Effector memory CD4-positive, alpha-beta T cell (primary cell): ENCODE results near the gene REEP3.

Experiments used
- DNase-seq, 3 donors: peaks; one replicate each; pipeline ENCODE4 v3.0.0-alpha.2; 2020
- H3K27ac ChIP-seq: 2 replicates; pipeline ENCODE4 v1.7.0; 2013; ENCODE audit warnings: mild to moderate bottlenecking, low read length, moderate library complexity; ENCODE audit not compliant: insufficient read depth, poor library complexity, severe bottlenecking
- H3K27me3 ChIP-seq: replicated peaks from 2 replicates; pipeline ENCODE4 v1.7.0; 2013; ENCODE audit warnings: mild to moderate bottlenecking, low read length; ENCODE audit not compliant: insufficient read depth, control insufficient read depth, poor library complexity, severe bottlenecking
- H3K36me3 ChIP-seq: 2 replicates; pipeline ENCODE4 v1.7.0; 2013; ENCODE audit warnings: mild to moderate bottlenecking, low read length, moderate library complexity; ENCODE audit not compliant: control insufficient read depth, insufficient read depth
- H3K4me1 ChIP-seq: 2 replicates; pipeline ENCODE4 v1.7.0; 2013; ENCODE audit warnings: low read length, mild to moderate bottlenecking; ENCODE audit not compliant: control insufficient read depth, insufficient read depth, poor library complexity, severe bottlenecking
- H3K4me3 ChIP-seq: 2 replicates; pipeline ENCODE4 v1.7.0; 2013; ENCODE audit warnings: low read length, low read depth, mild to moderate bottlenecking; ENCODE audit not compliant: insufficient read depth, poor library complexity, severe bottlenecking
- H3K9me3 ChIP-seq: 2 replicates; pipeline ENCODE4 v1.7.0; 2013; ENCODE audit warnings: mild to moderate bottlenecking, low read length, moderate library complexity; ENCODE audit not compliant: control insufficient read depth
- total RNA-seq, 3 donors: gene quantifications; one replicate each; lab custom pipeline; 2026; lab: John Stamatoyannopoulos, UW

The REEP3 gene
- total RNA-seq, result 24.3 to 35.6 (median 29.0) reads per million in 3 donors

- Histone ChIP-seq H3K27ac (peak within 1 kb of the TSS; percentile 85), H3K4me1 (peaks cover 30% of the 10 kb centered on the region), H3K4me3 (peak within 1 kb of the TSS; percentile 83), H3K27me3 (no peaks in the 10 kb centered on the region), H3K36me3 (no peaks in the 10 kb centered on the region), H3K9me3 (no peaks in the 10 kb centered on the region)
- peak; percentile 24 to 43 (median 30) for DNase-seq
These were observed at the start of gene REEP3 for GRCh38 chr10:63520500-63521415. REEP3 (plus strand) TSS chr10:63521401; CDS start chr10:63521546, 145 bp downstream.

GRCh38 chr10:63474488-63474887 lies 46.7 kb upstream of the REEP3 start:
- no peaks in the 10 kb centered on the region for H3K4me1 ChIP-seq
- H3K4me3 ChIP-seq, result no peak overlapping the region
- DNase-seq, result no peak
- no peaks in the 10 kb centered on the region for H3K27me3 ChIP-seq
- no peaks in the 10 kb centered on the region for H3K36me3 ChIP-seq
- no peaks in the 10 kb centered on the region for H3K9me3 ChIP-seq
- no peak overlapping the region for H3K27ac ChIP-seq

- Histone ChIP-seq H3K9me3 (no peaks in the 10 kb centered on the region), H3K4me1 (no peaks in the 10 kb centered on the region), H3K36me3 (no peaks in the 10 kb centered on the region), H3K27ac (no peak overlapping the region), H3K27me3 (no peaks in the 10 kb centered on the region), H3K4me3 (no peak overlapping the region)
- DNase-seq, result no peak
These were observed 43.3 kb upstream of the REEP3 start for GRCh38 chr10:63477927-63478326.

- Histone ChIP-seq H3K4me3 (no peak overlapping the region), H3K36me3 (no peaks in the 10 kb centered on the region), H3K27me3 (no peaks in the 10 kb centered on the region), H3K4me1 (no peaks in the 10 kb centered on the region), H3K9me3 (no peaks in the 10 kb centered on the region), H3K27ac (no peak overlapping the region)
- no peak for DNase-seq
These were observed 42.6 kb upstream of the REEP3 start for GRCh38 chr10:63478564-63478963.

GRCh38 chr10:63480237-63480636 lies 41.0 kb upstream of the REEP3 start:
- Histone ChIP-seq H3K36me3 (no peaks in the 10 kb centered on the region), H3K4me3 (no peak overlapping the region), H3K27me3 (no peaks in the 10 kb centered on the region), H3K9me3 (no peaks in the 10 kb centered on the region), H3K27ac (no peak overlapping the region), H3K4me1 (no peaks in the 10 kb centered on the region)
- no peak for DNase-seq

- DNase-seq, result no peak
- no peaks in the 10 kb centered on the region for H3K4me1 ChIP-seq
- no peaks in the 10 kb centered on the region for H3K27me3 ChIP-seq
- H3K36me3 ChIP-seq, result no peaks in the 10 kb centered on the region
- no peaks in the 10 kb centered on the region for H3K9me3 ChIP-seq
- no peak overlapping the region for H3K4me3 ChIP-seq
- H3K27ac ChIP-seq, result no peak overlapping the region
These were observed 39.3 kb upstream of the REEP3 start for GRCh38 chr10:63481815-63482421.

GRCh38 chr10:63483983-63484382 lies 37.2 kb upstream of the REEP3 start:
- no peak overlapping the region for H3K4me3 ChIP-seq
- no peaks in the 10 kb centered on the region for H3K36me3 ChIP-seq
- H3K27me3 ChIP-seq, result no peaks in the 10 kb centered on the region
- DNase-seq, result no peak
- H3K27ac ChIP-seq, result no peak overlapping the region
- H3K4me1 ChIP-seq, result no peaks in the 10 kb centered on the region
- no peaks in the 10 kb centered on the region for H3K9me3 ChIP-seq

- Histone ChIP-seq H3K9me3 (no peaks in the 10 kb centered on the region), H3K27me3 (no peaks in the 10 kb centered on the region)
These were observed 33.2 kb upstream of the REEP3 start for GRCh38 chr10:63487990-63488389.

GRCh38 chr10:63489838-63490237 lies 31.4 kb upstream of the REEP3 start:
- DNase-seq, result no peak
- Histone ChIP-seq H3K27ac (no peak overlapping the region), H3K4me3 (no peak overlapping the region), H3K4me1 (no peaks in the 10 kb centered on the region), H3K9me3 (no peaks in the 10 kb centered on the region), H3K36me3 (no peaks in the 10 kb centered on the region), H3K27me3 (no peaks in the 10 kb centered on the region)

More at GRCh38 chr10:63487990-63488389, 33.2 kb upstream of the REEP3 start:
- H3K4me3 ChIP-seq, result no peak overlapping the region
- no peak for DNase-seq
- H3K27ac ChIP-seq, result no peak overlapping the region
- no peaks in the 10 kb centered on the region for H3K4me1 ChIP-seq
- no peaks in the 10 kb centered on the region for H3K36me3 ChIP-seq
